ENCODE data around the gene ZNF497. TPM values are rescaled to one million over a fixed set of nuclear protein-coding genes. Genes with fewer than 3 reads are reported as not detected.

ZNF497 gene
- total and polyA plus RNA-seq, 4 donors = 0.60 to 4.4 (median 1.3) TPM

DNA sequence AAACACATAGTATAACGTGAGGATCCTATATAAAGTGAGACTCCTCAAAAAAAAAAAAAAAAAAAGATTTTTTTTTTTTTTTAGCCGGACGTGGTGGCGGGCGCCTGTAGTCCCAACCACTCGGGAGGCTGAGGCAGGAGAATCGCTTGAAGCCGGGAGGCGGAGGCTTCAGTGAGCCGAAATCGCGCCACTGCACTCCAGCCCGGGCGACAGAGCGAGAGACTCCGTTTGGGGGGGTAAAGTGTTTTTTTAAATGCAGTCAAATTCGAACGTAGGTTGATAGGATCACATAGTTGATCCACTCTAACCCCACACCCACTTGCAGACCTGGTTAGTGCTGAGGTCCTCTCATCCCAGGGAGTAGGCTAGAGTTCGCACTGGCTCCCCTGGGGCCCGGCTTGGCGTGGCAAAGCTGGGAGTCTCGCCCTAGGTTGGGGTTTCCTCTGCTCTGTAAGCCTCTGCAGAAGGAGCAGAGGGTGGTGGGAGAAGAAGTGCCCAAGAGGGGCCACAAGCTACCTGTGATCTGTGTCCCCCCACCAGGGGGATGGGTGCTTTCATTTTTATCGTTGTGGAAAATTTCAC, 39.4 kb upstream of the ZNF497 start:
- Histone ChIP-seq H3K4me1 (ENCODE audit: control insufficient read depth in 4 of 4, insufficient read depth in 4 of 4, low read length in 3 of 4) (peaks cover 6 to 22% (median 16%) of the 10 kb centered on the region in 4 donors), H3K9ac (ENCODE audit: low read depth in 1 of 2, low read length in 2 of 2) (no peak overlapping the region), H3K36me3 (ENCODE audit: control insufficient read depth in 4 of 4, insufficient read depth in 3 of 4, low read depth in 1 of 4, low read length in 3 of 4) (no peaks in the 10 kb centered on the region), H3K27me3 (ENCODE audit: control insufficient read depth in 4 of 4, insufficient read depth in 4 of 4, low read length in 3 of 4) (peaks cover 0 to 4% (median 0%) of the 10 kb centered on the region in 4 donors), H3K4me3 (ENCODE audit: low read depth in 1 of 3, low read length in 3 of 3) (peak overlapping the region in 2 of 3 donors; percentile 64), H3K9me3 (ENCODE audit: control insufficient read depth in 4 of 4, low read length in 3 of 4) (no peaks in the 10 kb centered on the region), H3K27ac (ENCODE audit: low read depth in 1 of 2, low read length in 2 of 2) (no peak overlapping the region)
- no peak for TF ChIP-seq FOXA2 (IDR thresholded peaks at IDR 0.05)
- no peak for TF ChIP-seq FOXA1 (IDR thresholded peaks at IDR 0.05)
- no peak for TF ChIP-seq GABPA (IDR thresholded peaks at IDR 0.05 in 1 of 2, conservative IDR thresholded peaks at IDR 0.05 in 1 of 2)
- DNase-seq (ENCODE audit: low spot score) = no peak
- 31% methylated on average over 23 of the region's 23 CpGs for WGBS

DNA sequence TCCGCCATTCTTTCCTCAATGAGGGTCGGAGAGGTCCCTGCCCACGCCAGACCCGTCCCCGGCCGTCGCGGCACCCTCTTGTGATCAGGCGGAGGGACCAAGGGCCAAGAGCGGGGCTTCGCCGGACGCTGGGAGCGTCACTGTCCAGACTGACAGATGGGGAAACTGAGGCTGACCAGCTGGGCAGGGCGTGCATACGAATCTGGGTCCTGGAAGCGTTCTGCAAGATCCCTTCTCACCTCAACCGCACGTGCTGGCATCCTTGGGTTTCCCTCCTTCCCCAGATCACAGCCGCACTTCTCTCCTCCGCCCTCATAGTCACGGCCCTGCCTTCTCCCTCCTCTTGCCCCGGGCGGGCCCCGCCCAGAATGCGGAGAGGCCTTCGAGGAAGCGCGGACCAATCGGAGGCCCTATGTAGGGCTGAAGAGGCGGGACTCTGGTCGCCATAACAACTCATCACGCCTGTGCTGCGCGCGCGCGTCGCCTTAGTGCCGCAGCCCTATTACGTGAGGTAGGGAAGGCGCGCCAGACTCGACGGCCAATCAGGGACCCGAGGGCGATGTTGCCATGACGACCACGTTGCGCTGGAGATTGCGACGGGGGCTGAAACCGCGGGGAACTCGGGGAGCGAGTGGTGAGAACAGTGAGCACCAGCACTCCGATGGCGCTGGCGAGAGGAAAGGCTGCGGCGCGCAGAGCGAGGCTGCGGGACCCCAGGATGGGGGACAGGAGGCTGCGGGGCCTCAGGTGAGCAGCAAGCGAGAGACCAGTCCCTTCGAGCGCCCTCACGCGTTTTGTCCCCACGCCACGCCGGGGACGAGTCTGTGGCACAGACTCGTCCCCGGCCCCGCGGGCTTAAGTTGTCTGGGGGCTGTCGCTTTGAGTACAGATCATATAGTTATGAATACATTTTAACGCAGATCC, 38.6 kb upstream of the ZNF497 start:
- Histone ChIP-seq H3K9me3 (ENCODE audit: control insufficient read depth in 4 of 4, low read length in 3 of 4) (no peaks in the 10 kb centered on the region), H3K4me3 (ENCODE audit: low read depth in 1 of 3, low read length in 3 of 3) (peak overlapping the region; percentile 55 to 64 (median 64)), H3K27ac (ENCODE audit: low read depth in 1 of 2, low read length in 2 of 2) (no peak overlapping the region), H3K27me3 (ENCODE audit: control insufficient read depth in 4 of 4, insufficient read depth in 4 of 4, low read length in 3 of 4) (peaks cover 0 to 5% (median 0%) of the 10 kb centered on the region in 4 donors), H3K36me3 (ENCODE audit: control insufficient read depth in 4 of 4, insufficient read depth in 3 of 4, low read depth in 1 of 4, low read length in 3 of 4) (no peaks in the 10 kb centered on the region), H3K4me1 (ENCODE audit: control insufficient read depth in 4 of 4, insufficient read depth in 4 of 4, low read length in 3 of 4) (peaks cover 6 to 20% (median 16%) of the 10 kb centered on the region in 4 donors), H3K9ac (ENCODE audit: low read depth in 1 of 2, low read length in 2 of 2) (no peak overlapping the region)
- 3% methylated on average over 80 of the region's 80 CpGs for WGBS
- DNase-seq (ENCODE audit: low spot score) = peak; percentile 99
- TF ChIP-seq EGR1 (IDR thresholded peaks at IDR 0.05; ENCODE audit: low read depth in 2 of 2) (no peak), RAD21 (IDR thresholded peaks at IDR 0.05) (peak in 1 of 2 donors; percentile 24), YY1 (IDR thresholded peaks at IDR 0.05) (peak; percentile 80), FOXA1 (IDR thresholded peaks at IDR 0.05) (no peak), GABPA (IDR thresholded peaks at IDR 0.05 in 1 of 2, conservative IDR thresholded peaks at IDR 0.05 in 1 of 2) (peak in 1 of 2 donors; percentile 78), HNF4G (IDR thresholded peaks at IDR 0.05) (no peak), RXRA (IDR thresholded peaks at IDR 0.05) (peak in 1 of 2 donors; percentile 17), SP1 (IDR thresholded peaks at IDR 0.05) (peak; percentile 89), FOXA2 (IDR thresholded peaks at IDR 0.05) (no peak)
- TF ChIP-seq, protein P1, sequence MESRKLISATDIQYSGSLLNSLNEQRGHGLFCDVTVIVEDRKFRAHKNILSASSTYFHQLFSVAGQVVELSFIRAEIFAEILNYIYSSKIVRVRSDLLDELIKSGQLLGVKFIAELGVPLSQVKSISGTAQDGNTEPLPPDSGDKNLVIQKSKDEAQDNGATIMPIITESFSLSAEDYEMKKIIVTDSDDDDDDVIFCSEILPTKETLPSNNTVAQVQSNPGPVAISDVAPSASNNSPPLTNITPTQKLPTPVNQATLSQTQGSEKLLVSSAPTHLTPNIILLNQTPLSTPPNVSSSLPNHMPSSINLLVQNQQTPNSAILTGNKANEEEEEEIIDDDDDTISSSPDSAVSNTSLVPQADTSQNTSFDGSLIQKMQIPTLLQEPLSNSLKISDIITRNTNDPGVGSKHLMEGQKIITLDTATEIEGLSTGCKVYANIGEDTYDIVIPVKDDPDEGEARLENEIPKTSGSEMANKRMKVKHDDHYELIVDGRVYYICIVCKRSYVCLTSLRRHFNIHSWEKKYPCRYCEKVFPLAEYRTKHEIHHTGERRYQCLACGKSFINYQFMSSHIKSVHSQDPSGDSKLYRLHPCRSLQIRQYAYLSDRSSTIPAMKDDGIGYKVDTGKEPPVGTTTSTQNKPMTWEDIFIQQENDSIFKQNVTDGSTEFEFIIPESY (IDR thresholded peaks at IDR 0.05) = no peak
- TF ChIP-seq, protein P2, sequence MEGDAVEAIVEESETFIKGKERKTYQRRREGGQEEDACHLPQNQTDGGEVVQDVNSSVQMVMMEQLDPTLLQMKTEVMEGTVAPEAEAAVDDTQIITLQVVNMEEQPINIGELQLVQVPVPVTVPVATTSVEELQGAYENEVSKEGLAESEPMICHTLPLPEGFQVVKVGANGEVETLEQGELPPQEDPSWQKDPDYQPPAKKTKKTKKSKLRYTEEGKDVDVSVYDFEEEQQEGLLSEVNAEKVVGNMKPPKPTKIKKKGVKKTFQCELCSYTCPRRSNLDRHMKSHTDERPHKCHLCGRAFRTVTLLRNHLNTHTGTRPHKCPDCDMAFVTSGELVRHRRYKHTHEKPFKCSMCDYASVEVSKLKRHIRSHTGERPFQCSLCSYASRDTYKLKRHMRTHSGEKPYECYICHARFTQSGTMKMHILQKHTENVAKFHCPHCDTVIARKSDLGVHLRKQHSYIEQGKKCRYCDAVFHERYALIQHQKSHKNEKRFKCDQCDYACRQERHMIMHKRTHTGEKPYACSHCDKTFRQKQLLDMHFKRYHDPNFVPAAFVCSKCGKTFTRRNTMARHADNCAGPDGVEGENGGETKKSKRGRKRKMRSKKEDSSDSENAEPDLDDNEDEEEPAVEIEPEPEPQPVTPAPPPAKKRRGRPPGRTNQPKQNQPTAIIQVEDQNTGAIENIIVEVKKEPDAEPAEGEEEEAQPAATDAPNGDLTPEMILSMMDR (IDR thresholded peaks at IDR 0.05; ENCODE audit: low read depth, low read length, missing input control) = no peak
- TF ChIP-seq, protein P3, sequence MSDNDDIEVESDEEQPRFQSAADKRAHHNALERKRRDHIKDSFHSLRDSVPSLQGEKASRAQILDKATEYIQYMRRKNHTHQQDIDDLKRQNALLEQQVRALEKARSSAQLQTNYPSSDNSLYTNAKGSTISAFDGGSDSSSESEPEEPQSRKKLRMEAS (IDR thresholded peaks at IDR 0.05) = peak; percentile 30

Data from liver (tissue), 9 donors.